ENCODE measurements around the gene NDST1.

DNA sequence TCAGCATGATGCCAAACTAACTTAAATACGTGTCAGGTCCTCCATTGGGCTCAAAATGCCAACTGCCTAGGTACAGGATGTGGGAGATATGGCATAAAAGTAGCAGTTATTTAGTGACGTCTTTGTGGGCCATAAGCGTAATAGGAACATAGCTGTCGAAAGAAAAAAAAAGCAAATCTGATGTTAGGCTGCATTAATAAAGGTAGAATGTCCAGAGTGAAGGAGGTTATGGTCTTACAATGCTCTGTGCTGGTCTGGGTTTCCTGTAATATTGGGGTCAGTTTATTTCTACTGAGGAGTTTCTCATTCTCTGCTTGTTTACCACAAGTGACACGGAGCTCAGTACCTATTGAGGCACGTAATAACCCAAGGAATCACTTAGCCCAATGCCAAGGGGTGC lies 99.2 kb downstream of the NDST1 start:
- TF ChIP-seq, protein P1, sequence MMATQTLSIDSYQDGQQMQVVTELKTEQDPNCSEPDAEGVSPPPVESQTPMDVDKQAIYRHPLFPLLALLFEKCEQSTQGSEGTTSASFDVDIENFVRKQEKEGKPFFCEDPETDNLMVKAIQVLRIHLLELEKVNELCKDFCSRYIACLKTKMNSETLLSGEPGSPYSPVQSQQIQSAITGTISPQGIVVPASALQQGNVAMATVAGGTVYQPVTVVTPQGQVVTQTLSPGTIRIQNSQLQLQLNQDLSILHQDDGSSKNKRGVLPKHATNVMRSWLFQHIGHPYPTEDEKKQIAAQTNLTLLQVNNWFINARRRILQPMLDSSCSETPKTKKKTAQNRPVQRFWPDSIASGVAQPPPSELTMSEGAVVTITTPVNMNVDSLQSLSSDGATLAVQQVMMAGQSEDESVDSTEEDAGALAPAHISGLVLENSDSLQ (IDR thresholded peaks at IDR 0.05), result no peak
- TF ChIP-seq ZNF384 (IDR thresholded peaks at IDR 0.05) (no peak), HDGF (IDR thresholded peaks at IDR 0.05; ENCODE audit: borderline replicate concordance) (no peak), FOXK2 (IDR thresholded peaks at IDR 0.05) (no peak), SP1 (IDR thresholded peaks at IDR 0.05) (no peak), FOXA1 (IDR thresholded peaks at IDR 0.05) (no peak), NFRKB (IDR thresholded peaks at IDR 0.05) (no peak), ARNT (IDR thresholded peaks at IDR 0.05) (no peak), FOXM1 (IDR thresholded peaks at IDR 0.05; ENCODE audit: borderline replicate concordance) (no peak), TARDBP (IDR thresholded peaks at IDR 0.05) (no peak)

Data from HEK293T (cell line).